Breast epithelium (tissue), 3 donors: ENCODE measurements around the gene ADCY2.

Experiments
- POLR2AphosphoS5 ChIP-seq, 3 donors: sonication (generic); formaldehyde crosslinking; IDR thresholded peaks; one replicate each; pipeline ENCODE4 v1.6.1; 2017; ENCODE audit warnings: antibody characterized with exemption in 3 of 3
- TF ChIP-seq, protein P1 (sequence below), 3 donors: fragments of 450-650 bp; IDR thresholded peaks; one replicate each; pipeline ENCODE4 v1.5.1; 2016 to 2017; ENCODE audit warnings: antibody characterized with exemption in 3 of 3, mild to moderate bottlenecking in 3 of 3, moderate library complexity in 3 of 3

DNA sequence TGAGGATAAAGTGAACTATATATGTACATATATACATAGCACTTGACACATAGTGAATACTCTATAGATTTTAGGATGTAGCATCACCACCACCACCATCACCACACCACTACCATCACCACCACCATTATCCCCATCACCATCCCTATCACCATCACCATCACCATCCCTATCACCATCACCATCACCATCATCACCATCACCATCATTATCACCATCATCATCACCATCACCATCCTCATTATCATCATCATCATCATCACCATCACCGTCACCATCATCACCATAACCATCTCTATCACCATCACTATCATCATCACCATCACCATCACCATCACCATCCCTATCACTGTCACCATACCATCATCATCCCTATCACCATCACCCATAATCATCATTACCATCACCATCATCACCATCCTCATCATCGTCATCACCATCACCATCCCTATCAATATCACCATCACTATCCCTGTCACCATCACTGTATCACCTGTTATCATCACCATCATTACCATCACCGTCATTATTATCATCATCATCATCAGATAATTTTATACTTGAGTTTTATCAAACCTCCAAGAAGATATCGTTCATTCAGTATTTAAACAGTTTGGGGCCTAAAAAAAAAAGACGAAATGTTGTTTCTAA lies 345.6 kb downstream of the ADCY2 start:
- TF ChIP-seq POLR2AphosphoS5 (IDR thresholded peaks at IDR 0.05) = no peak
- TF ChIP-seq, protein P1, sequence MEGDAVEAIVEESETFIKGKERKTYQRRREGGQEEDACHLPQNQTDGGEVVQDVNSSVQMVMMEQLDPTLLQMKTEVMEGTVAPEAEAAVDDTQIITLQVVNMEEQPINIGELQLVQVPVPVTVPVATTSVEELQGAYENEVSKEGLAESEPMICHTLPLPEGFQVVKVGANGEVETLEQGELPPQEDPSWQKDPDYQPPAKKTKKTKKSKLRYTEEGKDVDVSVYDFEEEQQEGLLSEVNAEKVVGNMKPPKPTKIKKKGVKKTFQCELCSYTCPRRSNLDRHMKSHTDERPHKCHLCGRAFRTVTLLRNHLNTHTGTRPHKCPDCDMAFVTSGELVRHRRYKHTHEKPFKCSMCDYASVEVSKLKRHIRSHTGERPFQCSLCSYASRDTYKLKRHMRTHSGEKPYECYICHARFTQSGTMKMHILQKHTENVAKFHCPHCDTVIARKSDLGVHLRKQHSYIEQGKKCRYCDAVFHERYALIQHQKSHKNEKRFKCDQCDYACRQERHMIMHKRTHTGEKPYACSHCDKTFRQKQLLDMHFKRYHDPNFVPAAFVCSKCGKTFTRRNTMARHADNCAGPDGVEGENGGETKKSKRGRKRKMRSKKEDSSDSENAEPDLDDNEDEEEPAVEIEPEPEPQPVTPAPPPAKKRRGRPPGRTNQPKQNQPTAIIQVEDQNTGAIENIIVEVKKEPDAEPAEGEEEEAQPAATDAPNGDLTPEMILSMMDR (IDR thresholded peaks at IDR 0.05) = no peak
